Heart right ventricle (tissue), 16 donors: ENCODE results near the gene KCNK3. TPM values are rescaled to one million over a fixed set of nuclear protein-coding genes. Genes with fewer than 3 reads are reported as not detected.

Experiments
- ATAC-seq, 8 donors: fragments of 200-7000 bp; cut with Tn5 transposase; one replicate each; pipeline ENCODE4 v1.9.1; 2020; ENCODE audit warnings: mild to moderate bottlenecking in 8 of 8, moderate library complexity in 8 of 8, moderate number of reproducible peaks in 1 of 8
- DNase-seq, 2 donors: peaks; one replicate each; pipeline ENCODE4 v3.0.0-alpha.2; 2020
- H3K27ac ChIP-seq, 10 donors: fragments of 200-600 bp; sonication (generic) in 2 of 10; one replicate each; pipeline versions ENCODE4 v1.5.0 to v1.8.0; 2020 to 2022; ENCODE audit warnings: mild to moderate bottlenecking in 3 of 10
- H3K27me3 ChIP-seq, 7 donors: fragments of 200-600 bp; one replicate each; pipeline ENCODE4 v1.8.0; 2021 to 2022; ENCODE audit warnings: mild to moderate bottlenecking in 2 of 7
- H3K36me3 ChIP-seq, 9 donors: fragments of 200-600 bp; sonication (generic) in 1 of 9; one replicate each; pipeline versions ENCODE4 v1.5.0 to v1.8.0; 2020 to 2022; ENCODE audit warnings: mild to moderate bottlenecking in 2 of 9
- H3K4me1 ChIP-seq, 9 donors: fragments of 200-600 bp; sonication (generic) in 1 of 9; one replicate each; pipeline versions ENCODE4 v1.5.0 to v1.8.0; 2020 to 2022; ENCODE audit warnings: mild to moderate bottlenecking in 4 of 9
- H3K4me3 ChIP-seq, 10 donors: fragments of 200-600 bp; sonication (generic) in 2 of 10; one replicate each; pipeline versions ENCODE4 v1.5.0 to v1.8.0; 2020 to 2022; ENCODE audit warnings: mild to moderate bottlenecking in 7 of 10, moderate library complexity in 2 of 10
- H3K9me3 ChIP-seq, 11 donors: fragments of 200-600 bp in 10 of 11; sonication (generic) in 2 of 11; one replicate each; pipeline versions ENCODE4 v1.5.0 to v1.8.0; 2013 to 2022; ENCODE audit warnings: mild to moderate bottlenecking in 2 of 11, control low read depth in 1 of 11, moderate library complexity in 1 of 11
- CTCF ChIP-seq, 9 donors: fragments of 200-600 bp; sonication (generic) in 2 of 9; IDR thresholded peaks; one replicate each; pipeline versions ENCODE4 v1.5.0 to v1.8.0; 2021 to 2022; ENCODE audit warnings: antibody characterized with exemption in 9 of 9, mild to moderate bottlenecking in 5 of 9, moderate library complexity in 1 of 9
- WGBS, 2 donors: extraction: QIAGEN DNeasy Blood & Tissue Kit; methylation state at CpG; one replicate each; pipeline ENCODE4 v1.1.7; 2013; ENCODE audit warnings: inconsistent platforms in 1 of 2; 5-methylcytosine and 5-hydroxymethylcytosine counted together
- intact Hi-C, 10 donors: fragments of 100-400 bp; cut with DNase I; formaldehyde crosslinking; loops; one replicate each; pipeline versions ENCODE4 v1.11.1 to v1.14.2; 2022
- polyA plus RNA-seq, 2 donors: library from polyadenylated mRNA; stranded (reverse); fragments of 200-250 nt; gene quantifications; one replicate each; pipeline ENCODE4 v1.2.3, GENCODE V29; 2013
- total RNA-seq, 10 donors: library from RNA; stranded (reverse); fragmentation: NEBNext Ultra II Directional in 3 of 10; extraction: Animal tissue kit (Norgen Biotek cat#: 25700) in 3 of 10; gene quantifications; one replicate each; pipeline versions ENCODE4 v1.2.1 to v1.2.4, GENCODE V29; 2021 to 2023
- donor health status: Arrhythmogenic right ventricular cardiomyopathy.
- donor health status: ischemic (EF 13 %, LVEDD 7.1; RV severe dilation, severe dysfunction).
- donor health status: healthy with polysubstance abuse.
- donor health status: DM: no; HTN: yes; CAD: no.
- donor health status: DM: no; HTN: no; CAD: no.
- donor health status: ischemic (EF 25% LVEDD 6.9; RV normal size, moderate dysfunction).
- donor health status: ischemic (EF 25% LVEDD 5.7; RV mildly dilated, moderate dysfunction).
- donor health status: healthy.
- donor health status: DM: yes; HTN: yes; CAD: no.
- donor health status: Ischemic cardiomyopathy.
- donor health status: ischemic (EF 35%, LVEDD 5.7; RV mildly dilated, moderate dysfunction).
- donor health status: nonischemic (EF 11% LVEDD 7.7; RV severe dilation, severe dysfunction).
- donor health status: DM: yes; HTN: yes; CAD: no.
- donor health status: PGD.
- donor health status: ischemic (EF 29% LVEDD 5.4; RV normal size, mild dysfunction).
- donor health status: nonischemic (EF 23%, LVEDD 6.1; RV moderate dilation, normal function).

The KCNK3 gene
- total and polyA plus RNA-seq, 12 donors = 0.19 to 6.8 (median 0.99) TPM

GRCh38 chr2:26692897-26693849 lies 651 bp downstream of the KCNK3 start:
- Histone ChIP-seq H3K4me1 (peaks cover 4 to 25% (median 18%) of the 10 kb centered on the region in 9 donors), H3K4me3 (peak overlapping the region in 9 of 10 donors; percentile 14 to 44 (median 34)), H3K36me3 (no peaks in the 10 kb centered on the region), H3K27me3 (peaks cover 0 to 74% (median 55%) of the 10 kb centered on the region in 7 donors), H3K9me3 (no peaks in the 10 kb centered on the region), H3K27ac (peak overlapping the region in 1 of 10 donors; percentile 1)
- intact Hi-C loops = loop anchor here in 1 of 10 donors (5.0 kb wide), 1 partner anchor 44 kb away; no protein-coding TSS in a partner anchor
- DNase-seq (no peak), ATAC-seq (peak in 2 of 8 donors; percentile 33 to 48)
- WGBS, 2 donors = 3 to 4% methylated on average over 83 of the region's 83 CpGs
- no peak for TF ChIP-seq CTCF (IDR thresholded peaks at IDR 0.05)

DNA sequence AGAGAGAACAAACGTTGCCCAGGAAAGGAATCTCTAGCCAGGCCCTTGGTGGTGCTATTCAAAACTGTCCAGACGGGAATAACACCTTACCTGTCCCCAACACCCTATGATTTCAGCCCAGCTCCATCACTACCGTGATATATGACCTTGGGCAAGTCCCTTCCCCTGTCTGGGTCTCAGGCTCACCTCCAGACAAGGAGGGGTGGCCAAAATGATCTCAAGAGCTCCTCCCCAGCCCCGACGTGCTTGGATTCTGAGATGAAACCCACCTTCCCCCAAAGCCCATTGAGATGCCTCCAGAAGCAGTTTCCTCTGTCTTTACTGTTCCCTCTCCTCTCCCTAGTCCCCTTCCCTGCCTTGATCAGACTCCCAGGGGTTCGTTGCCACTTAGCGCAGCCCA lies 1.5 kb downstream of the KCNK3 start:
- Histone ChIP-seq H3K36me3 (no peaks in the 10 kb centered on the region), H3K27ac (no peak overlapping the region), H3K9me3 (no peaks in the 10 kb centered on the region), H3K27me3 (peaks cover 0 to 74% (median 59%) of the 10 kb centered on the region in 7 donors), H3K4me1 (peaks cover 4 to 25% (median 18%) of the 10 kb centered on the region in 9 donors), H3K4me3 (no peak overlapping the region)
- no peak for DNase-seq
- ATAC-seq = no peak
- no peak for TF ChIP-seq CTCF (IDR thresholded peaks at IDR 0.05)
- intact Hi-C loops = loop anchor here in 1 of 10 donors (5.0 kb wide), 1 partner anchor 43 kb away; no protein-coding TSS in a partner anchor
- WGBS, 2 donors = 59 to 75% methylated on average over 7 of the region's 7 CpGs

- TF ChIP-seq CTCF (IDR thresholded peaks at IDR 0.05) = no peak
- no peaks in the 10 kb centered on the region for H3K9me3 ChIP-seq
- peaks cover 4 to 26% (median 17%) of the 10 kb centered on the region in 9 donors for H3K4me1 ChIP-seq
- H3K4me3 ChIP-seq = no peak overlapping the region
- WGBS, 2 donors = 49 to 53% methylated on average over 3 of the region's 3 CpGs
- intact Hi-C loops = no loop called here
- no peak for ATAC-seq
- no peak for DNase-seq
- no peaks in the 10 kb centered on the region for H3K36me3 ChIP-seq
- peaks cover 0 to 65% (median 56%) of the 10 kb centered on the region in 7 donors for H3K27me3 ChIP-seq
- H3K27ac ChIP-seq = no peak overlapping the region
Observed at GRCh38 chr2:26696351-26696816, 3.9 kb downstream of the KCNK3 start.

- no peak for TF ChIP-seq CTCF (IDR thresholded peaks at IDR 0.05)
- ATAC-seq (no peak), DNase-seq (no peak)
- Histone ChIP-seq H3K27ac (no peak overlapping the region), H3K9me3 (no peaks in the 10 kb centered on the region), H3K27me3 (peaks cover 0 to 65% (median 46%) of the 10 kb centered on the region in 7 donors), H3K36me3 (no peaks in the 10 kb centered on the region), H3K4me3 (no peak overlapping the region), H3K4me1 (peaks cover 4 to 24% (median 8%) of the 10 kb centered on the region in 9 donors)
- WGBS, 2 donors = 83 to 89% methylated on average over 10 of the region's 10 CpGs
- intact Hi-C loops = no loop called here
Observed at GRCh38 chr2:26697425-26697824, 4.9 kb downstream of the KCNK3 start.
